Measurements from ENCODE around the gene TMEM138.

Gene TMEM138

DNA sequence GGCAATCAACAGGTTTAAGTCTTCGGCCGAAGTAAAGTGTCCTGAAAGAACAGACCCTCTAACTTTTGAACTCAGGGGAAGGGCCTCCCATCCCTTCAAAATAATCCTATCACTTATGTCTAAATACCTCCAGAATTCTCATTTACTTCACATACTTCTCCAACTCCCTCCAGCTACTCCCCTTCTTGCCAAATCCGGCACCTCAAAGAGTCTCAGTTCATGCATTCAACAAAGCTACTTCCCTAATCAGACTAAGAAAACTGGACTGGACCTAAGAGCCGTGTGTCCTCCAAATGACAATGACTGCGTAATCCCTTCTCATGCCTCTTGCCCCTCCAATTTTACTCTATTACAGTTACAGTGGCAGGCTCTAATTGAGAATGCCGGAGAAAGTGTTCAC, 30.5 kb upstream of the TMEM138 start:
- Histone ChIP-seq H3K27ac (replicated peaks) (peak overlapping the region; percentile 86), H3K27me3 (ENCODE audit: insufficient read depth, poor library complexity, severe bottlenecking) (no peaks in the 10 kb centered on the region), H3K4me3 (replicated peaks; ENCODE audit: insufficient read depth, low read length) (peak overlapping the region; percentile 95)
- peak; percentile 29; the same call in 1 of the 2 replicates for TF ChIP-seq SPI1 (IDR thresholded peaks at IDR 0.05; ENCODE audit: borderline replicate concordance, low read depth)
- TF ChIP-seq REST (IDR thresholded peaks at IDR 0.05; ENCODE audit: insufficient replicate concordance, low read depth): no peak
- TF ChIP-seq GABPA (IDR thresholded peaks at IDR 0.05; ENCODE audit: low read depth): no peak
- DNase-seq (ENCODE audit: low read depth in 1 of 2, low spot score in 1 of 2): peak; percentile 48 to 72

DNA sequence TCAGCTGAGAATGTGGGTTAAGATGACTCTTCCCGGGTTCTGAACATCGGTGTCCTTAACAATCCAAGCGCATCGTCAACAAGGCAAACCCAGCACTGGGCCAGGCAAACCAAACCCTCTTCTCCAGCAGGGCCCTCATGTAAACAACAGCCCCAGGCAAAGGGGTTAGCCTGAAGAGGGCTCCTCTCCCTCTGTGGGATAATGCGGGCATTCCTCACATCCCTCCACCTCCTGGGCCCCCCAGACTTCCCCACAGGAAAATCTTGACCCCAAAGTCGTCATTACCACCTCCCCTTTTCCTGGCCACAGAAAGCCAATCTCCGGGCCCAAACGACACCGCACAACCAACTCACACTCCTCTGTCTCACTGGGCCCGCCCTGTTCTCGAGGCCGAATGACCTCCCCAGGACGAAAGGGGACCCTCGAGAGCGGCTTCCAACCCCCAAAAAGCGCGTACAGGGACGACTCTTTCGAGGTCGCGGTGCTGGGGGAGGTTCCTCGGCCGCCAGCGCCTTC, 29.8 kb upstream of the TMEM138 start:
- no peak for DNase-seq (ENCODE audit: low read depth in 1 of 2, low spot score in 1 of 2)
- Histone ChIP-seq H3K4me3 (replicated peaks; ENCODE audit: insufficient read depth, low read length) (peak overlapping the region; percentile 95), H3K27me3 (ENCODE audit: insufficient read depth, poor library complexity, severe bottlenecking) (no peaks in the 10 kb centered on the region), H3K27ac (replicated peaks) (peak overlapping the region; percentile 86)
- no peak for TF ChIP-seq POLR2AphosphoS5 (IDR thresholded peaks at IDR 0.05; ENCODE audit: low read depth)
- TF ChIP-seq, protein P1, sequence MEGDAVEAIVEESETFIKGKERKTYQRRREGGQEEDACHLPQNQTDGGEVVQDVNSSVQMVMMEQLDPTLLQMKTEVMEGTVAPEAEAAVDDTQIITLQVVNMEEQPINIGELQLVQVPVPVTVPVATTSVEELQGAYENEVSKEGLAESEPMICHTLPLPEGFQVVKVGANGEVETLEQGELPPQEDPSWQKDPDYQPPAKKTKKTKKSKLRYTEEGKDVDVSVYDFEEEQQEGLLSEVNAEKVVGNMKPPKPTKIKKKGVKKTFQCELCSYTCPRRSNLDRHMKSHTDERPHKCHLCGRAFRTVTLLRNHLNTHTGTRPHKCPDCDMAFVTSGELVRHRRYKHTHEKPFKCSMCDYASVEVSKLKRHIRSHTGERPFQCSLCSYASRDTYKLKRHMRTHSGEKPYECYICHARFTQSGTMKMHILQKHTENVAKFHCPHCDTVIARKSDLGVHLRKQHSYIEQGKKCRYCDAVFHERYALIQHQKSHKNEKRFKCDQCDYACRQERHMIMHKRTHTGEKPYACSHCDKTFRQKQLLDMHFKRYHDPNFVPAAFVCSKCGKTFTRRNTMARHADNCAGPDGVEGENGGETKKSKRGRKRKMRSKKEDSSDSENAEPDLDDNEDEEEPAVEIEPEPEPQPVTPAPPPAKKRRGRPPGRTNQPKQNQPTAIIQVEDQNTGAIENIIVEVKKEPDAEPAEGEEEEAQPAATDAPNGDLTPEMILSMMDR (IDR thresholded peaks at IDR 0.05; ENCODE audit: insufficient read depth, low read length): no peak
- TF ChIP-seq GABPA (IDR thresholded peaks at IDR 0.05; ENCODE audit: low read depth): no peak
- TF ChIP-seq REST (IDR thresholded peaks at IDR 0.05; ENCODE audit: insufficient replicate concordance, low read depth): no peak
- no peak for TF ChIP-seq SPI1 (IDR thresholded peaks at IDR 0.05; ENCODE audit: borderline replicate concordance, low read depth)

DNA sequence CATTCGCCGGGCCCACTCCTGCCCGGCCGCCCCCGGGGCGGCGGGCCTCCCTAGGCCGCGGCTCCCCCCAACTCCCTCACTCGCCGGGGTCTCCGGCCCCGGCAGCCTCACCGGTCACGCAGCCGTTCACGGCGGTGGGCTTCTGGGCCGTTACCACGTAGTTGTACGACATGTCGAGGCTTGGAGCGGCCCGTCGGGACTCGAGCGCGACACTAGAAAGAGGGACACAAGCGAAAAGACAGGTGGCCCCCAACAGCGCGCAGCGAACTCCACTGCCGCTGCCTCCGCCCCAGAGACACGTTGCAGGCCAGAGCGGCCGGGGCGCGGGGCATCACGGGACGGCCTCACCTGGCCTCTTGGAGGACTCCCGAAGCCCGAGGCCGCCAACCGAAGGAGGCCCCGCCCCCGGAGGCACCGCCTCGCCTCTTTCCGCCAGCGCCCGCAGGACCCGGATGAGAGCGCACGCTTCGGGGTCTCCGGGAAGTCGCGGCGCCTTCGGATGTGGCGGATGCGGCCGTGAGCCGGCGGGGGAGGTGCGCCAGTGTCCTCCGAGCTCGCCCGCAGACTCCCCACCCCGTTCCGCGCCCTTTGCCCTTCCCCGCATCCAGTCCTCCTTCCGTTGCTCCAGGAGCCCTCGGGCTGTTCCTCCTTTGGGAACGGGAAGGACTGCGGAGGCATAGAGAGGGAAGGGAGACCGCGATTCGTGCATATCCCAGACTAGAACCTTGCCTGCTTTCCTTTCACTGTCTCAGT, 29.2 kb upstream of the TMEM138 start, which contains the start of the genes DDB1 and TKFC:
Gene DDB1, minus strand, starts transcription at position 309 of the 753 bp plus-strand sequence. Its CDS starts 137 bp downstream, at position 172.
Gene TKFC, plus strand, starts transcription at position 432 of the 753 bp plus-strand sequence. CDS start 1,501 bp downstream, outside the sequence.
- Histone ChIP-seq H3K4me3 (replicated peaks; ENCODE audit: insufficient read depth, low read length) (peak within 1 kb of the TSS; percentile 95), H3K27me3 (ENCODE audit: insufficient read depth, poor library complexity, severe bottlenecking) (no peaks in the 10 kb centered on the region), H3K27ac (replicated peaks) (peak within 1 kb of the TSS; percentile 86)
- peak; percentile 92 to 94 for DNase-seq (ENCODE audit: low read depth in 1 of 2, low spot score in 1 of 2)
- TF ChIP-seq POLR2AphosphoS5 (IDR thresholded peaks at IDR 0.05; ENCODE audit: low read depth) (peak; percentile 94), SPI1 (IDR thresholded peaks at IDR 0.05; ENCODE audit: borderline replicate concordance, low read depth) (no peak), REST (IDR thresholded peaks at IDR 0.05; ENCODE audit: insufficient replicate concordance, low read depth) (peak; percentile 18), GABPA (IDR thresholded peaks at IDR 0.05; ENCODE audit: low read depth) (no peak; the same call in 1 of the 2 replicates)
- TF ChIP-seq, protein P1 (IDR thresholded peaks at IDR 0.05; ENCODE audit: insufficient read depth, low read length): no peak
